ENCODE results near the gene ALDOC.

The ALDOC gene

GRCh38 chr17:28526381-28526780, 50.3 kb downstream of the ALDOC start:
- no peaks in the 10 kb centered on the region for H3K4me1 ChIP-seq (ENCODE audit: control insufficient read depth, insufficient read depth, low read length)
- H3K36me3 ChIP-seq (ENCODE audit: control insufficient read depth, insufficient read depth, low read length), result no peaks in the 10 kb centered on the region
- no peak overlapping the region for H3K9ac ChIP-seq (ENCODE audit: low read depth, low read length)
- H3K27me3 ChIP-seq (ENCODE audit: control insufficient read depth, insufficient read depth, low read length), result no peaks in the 10 kb centered on the region
- H3K9me3 ChIP-seq (ENCODE audit: control insufficient read depth, insufficient read depth, low read length), result no peaks in the 10 kb centered on the region
- H3K4me3 ChIP-seq (ENCODE audit: low read depth, low read length), result no peak overlapping the region

GRCh38 chr17:28524476-28525424, 51.9 kb downstream of the ALDOC start:
- Histone ChIP-seq H3K4me1 (ENCODE audit: control insufficient read depth, insufficient read depth, low read length) (no peaks in the 10 kb centered on the region), H3K4me3 (ENCODE audit: low read depth, low read length) (no peak overlapping the region), H3K9me3 (ENCODE audit: control insufficient read depth, insufficient read depth, low read length) (no peaks in the 10 kb centered on the region), H3K27me3 (ENCODE audit: control insufficient read depth, insufficient read depth, low read length) (no peaks in the 10 kb centered on the region), H3K36me3 (ENCODE audit: control insufficient read depth, insufficient read depth, low read length) (no peaks in the 10 kb centered on the region), H3K9ac (ENCODE audit: low read depth, low read length) (no peak overlapping the region)

GRCh38 chr17:28523876-28524275, 52.8 kb downstream of the ALDOC start:
- Histone ChIP-seq H3K4me3 (ENCODE audit: low read depth, low read length) (no peak overlapping the region), H3K9ac (ENCODE audit: low read depth, low read length) (no peak overlapping the region), H3K27me3 (ENCODE audit: control insufficient read depth, insufficient read depth, low read length) (no peaks in the 10 kb centered on the region)

GRCh38 chr17:28523186-28523585, 53.5 kb downstream of the ALDOC start:
- Histone ChIP-seq H3K27me3 (ENCODE audit: control insufficient read depth, insufficient read depth, low read length) (no peaks in the 10 kb centered on the region), H3K9ac (ENCODE audit: low read depth, low read length) (no peak overlapping the region), H3K9me3 (ENCODE audit: control insufficient read depth, insufficient read depth, low read length) (no peaks in the 10 kb centered on the region), H3K4me3 (ENCODE audit: low read depth, low read length) (no peak overlapping the region), H3K36me3 (ENCODE audit: control insufficient read depth, insufficient read depth, low read length) (no peaks in the 10 kb centered on the region), H3K4me1 (ENCODE audit: control insufficient read depth, insufficient read depth, low read length) (no peaks in the 10 kb centered on the region)

More at GRCh38 chr17:28523876-28524275, 52.8 kb downstream of the ALDOC start:
- no peaks in the 10 kb centered on the region for H3K4me1 ChIP-seq (ENCODE audit: control insufficient read depth, insufficient read depth, low read length)
- H3K9me3 ChIP-seq (ENCODE audit: control insufficient read depth, insufficient read depth, low read length), result no peaks in the 10 kb centered on the region
- H3K36me3 ChIP-seq (ENCODE audit: control insufficient read depth, insufficient read depth, low read length), result no peaks in the 10 kb centered on the region
